GM12878 (cell line): ENCODE results near the gene ANO7. TPM values are rescaled to one million over a fixed set of nuclear protein-coding genes. Genes with fewer than 3 reads are reported as not detected.

Experiments used
- ATAC-seq: fragments of 200-7000 bp; cut with Tn5 transposase; 3 replicates; pipeline ENCODE4 v1.9.1; 2020; ENCODE audit warnings: mild to moderate bottlenecking, moderate library complexity
- BruUV-seq: library from RNA; stranded (reverse); fragments of 400-500 nt; replicated peaks from 2 replicates; lab custom pipeline; 2021; lab: Mats Ljungman, UMichigan
- CTCF ChIA-PET: fragments of 300-600 bp; sonication (Branson Sonifier 250); formaldehyde crosslinking; extraction: SDS; loops from one replicate; lab custom pipeline; 2021; ENCODE audit warnings: inconsistent platforms; lab: Yijun Ruan, JAX
- POLR2A ChIA-PET: fragments of 350-600 bp; formaldehyde crosslinking; extraction: SDS; loops from one replicate; lab custom pipeline; 2021; ENCODE audit warnings: inconsistent platforms; lab: Charles Lee
- RAD21 ChIA-PET: fragments of 300-600 bp; sonication (Branson Sonifier 250); formaldehyde crosslinking; loops from one replicate; lab custom pipeline; 2023; ENCODE audit warnings: antibody characterized with exemption; ENCODE audit not compliant: unreplicated experiment; lab: Charles Lee
- SMC1A ChIA-PET: fragments of 300-600 bp; sonication (Branson Sonifier 250); formaldehyde crosslinking; loops from one replicate; lab custom pipeline; 2023; ENCODE audit not compliant: unreplicated experiment, uncharacterized antibody; lab: Charles Lee
- DNase-seq: peaks from one replicate; pipeline ENCODE4 v3.0.0-alpha.2; 2011; ENCODE audit warnings: low read depth, low spot score
- FAIRE-seq: peaks from 3 replicates; lab custom pipeline; 2011; peaks lifted over from hg19 to GRCh38; lab: Jason Lieb, UNC
- H2AFZ ChIP-seq: 2 replicates; pipeline ENCODE4 v1.6.0; 2011; ENCODE audit warnings: low read depth, low read length, control low read depth; ENCODE audit not compliant: control insufficient read depth
- H3K27ac ChIP-seq: 2 replicates; pipeline ENCODE4 v1.5.1; 2011; ENCODE audit warnings: control low read depth; ENCODE audit not compliant: control insufficient read depth, insufficient read depth
- H3K27me3 ChIP-seq, 2 experiments: replicated peaks in 1 of 2; 2 replicates each; pipeline versions ENCODE4 v1.6.0 to v1.6.1; 2011; ENCODE audit warnings: low read length in 1 of 2; ENCODE audit not compliant: control insufficient read depth in 2 of 2, insufficient read depth in 2 of 2
- H3K36me3 ChIP-seq, 2 experiments: 2 replicates each; pipeline ENCODE4 v1.5.1; 2011; ENCODE audit warnings: low read length in 1 of 2; ENCODE audit not compliant: control insufficient read depth in 2 of 2, insufficient read depth in 2 of 2
- H3K4me1 ChIP-seq: 2 replicates; pipeline ENCODE4 v1.6.1; 2011; ENCODE audit warnings: mild to moderate bottlenecking, low read length, moderate library complexity, mixed read lengths; ENCODE audit not compliant: control insufficient read depth, insufficient read depth
- H3K4me2 ChIP-seq: 2 replicates; pipeline ENCODE4 v1.6.0; 2011; ENCODE audit warnings: control low read depth; ENCODE audit not compliant: control insufficient read depth, insufficient read depth
- H3K4me3 ChIP-seq: fragments of 200-600 bp; sonication (generic); 2 replicates; pipeline ENCODE4 v1.5.1; 2016
- H3K79me2 ChIP-seq: 2 replicates; pipeline ENCODE4 v1.6.0; 2011; ENCODE audit warnings: low read length; ENCODE audit not compliant: control insufficient read depth, insufficient read depth
- H3K9ac ChIP-seq: 2 replicates; pipeline ENCODE4 v1.8.0; 2011; ENCODE audit warnings: low read length, control low read depth, mixed read lengths; ENCODE audit not compliant: control insufficient read depth, insufficient read depth
- H3K9me3 ChIP-seq: replicated peaks from 3 replicates; pipeline ENCODE4 v1.5.1; 2011; ENCODE audit warnings: mild to moderate bottlenecking, low read length; ENCODE audit not compliant: control insufficient read depth, insufficient read depth
- H4K20me1 ChIP-seq: 2 replicates; pipeline ENCODE4 v1.6.0; 2011; ENCODE audit not compliant: control insufficient read depth, insufficient read depth
- ATF3 ChIP-seq: IDR thresholded peaks from 2 replicates; pipeline ENCODE4 v1.6.1; 2011; ENCODE audit warnings: low read depth, mild to moderate bottlenecking, low read length, moderate library complexity, borderline replicate concordance; ENCODE audit errors: extremely low read depth
- CHD4 ChIP-seq: fragments of 200-600 bp; sonication (generic); IDR thresholded peaks from 2 replicates; pipeline ENCODE4 v1.6.1; 2016; ENCODE audit warnings: mild to moderate bottlenecking
- CTCF ChIP-seq, 3 experiments: IDR thresholded peaks in 2 of 3; conservative IDR thresholded peaks in 1 of 3; 2 replicates each; pipeline ENCODE4 v1.5.1; 2011; ENCODE audit warnings: low read depth in 3 of 3, low read length in 3 of 3, mild to moderate bottlenecking in 3 of 3, control low read depth in 2 of 3, moderate library complexity in 2 of 3, inconsistent platforms in 1 of 3, mixed read lengths in 1 of 3; ENCODE audit not compliant: control insufficient read depth in 2 of 3, insufficient read depth in 1 of 3; ENCODE audit errors: extremely low read depth in 1 of 3
- JUNB ChIP-seq: IDR thresholded peaks from 2 replicates; pipeline ENCODE4 v1.6.1; 2016; ENCODE audit warnings: antibody characterized with exemption, mild to moderate bottlenecking
- LARP7 ChIP-seq: fragments of 450-650 bp; IDR thresholded peaks from 2 replicates; pipeline ENCODE4 v1.6.1; 2017; ENCODE audit warnings: mild to moderate bottlenecking
- MEF2B ChIP-seq: fragments of 450-650 bp; IDR thresholded peaks from 2 replicates; pipeline ENCODE4 v1.6.1; 2018; ENCODE audit warnings: mild to moderate bottlenecking, moderate library complexity; ENCODE audit not compliant: partially characterized antibody, poor library complexity, severe bottlenecking
- MLLT1 ChIP-seq: fragments of 450-650 bp; IDR thresholded peaks from 2 replicates; pipeline ENCODE4 v1.6.1; 2016; ENCODE audit warnings: mild to moderate bottlenecking
- POLR2AphosphoS5 ChIP-seq: IDR thresholded peaks from 2 replicates; pipeline ENCODE4 v1.6.1; 2011; ENCODE audit warnings: mild to moderate bottlenecking, low read length, inconsistent platforms
- SIN3A ChIP-seq: IDR thresholded peaks from 2 replicates; pipeline ENCODE4 v1.6.1; 2012; ENCODE audit warnings: low read depth, low read length, improper control_type of control experiment
- SMAD1 ChIP-seq: fragments of 450-650 bp; IDR thresholded peaks from 2 replicates; pipeline ENCODE4 v1.6.1; 2018; ENCODE audit warnings: mild to moderate bottlenecking, low read depth; ENCODE audit not compliant: partially characterized antibody
- SRF ChIP-seq, 2 experiments: IDR thresholded peaks; 2 replicates each; pipeline ENCODE4 v1.6.1; 2011; ENCODE audit warnings: low read depth in 2 of 2, low read length in 2 of 2, mild to moderate bottlenecking in 1 of 2, moderate library complexity in 1 of 2
- ZNF207 ChIP-seq: fragments of 450-650 bp; IDR thresholded peaks from 2 replicates; pipeline ENCODE4 v1.6.1; 2014; ENCODE audit warnings: antibody characterized with exemption, mild to moderate bottlenecking, borderline replicate concordance
- ZNF384 ChIP-seq: IDR thresholded peaks from 2 replicates; pipeline ENCODE4 v1.6.1; 2012; ENCODE audit warnings: low read depth, mild to moderate bottlenecking, low read length, improper control_type of control experiment, borderline replicate concordance
- WGBS: methylation state at CpG from one replicate; pipeline ENCODE4 v1.1.6; 2016; ENCODE audit warnings: low lambda C conversion rate; ENCODE audit not compliant: insufficient replicate concordance, insufficient coverage; ENCODE audit errors: missing lambda C conversion rate; 5-methylcytosine and 5-hydroxymethylcytosine counted together
- in situ Hi-C: fragments of 300-500 bp; cut with MboI; formaldehyde crosslinking; loops from 9 replicates; pipeline ENCODE4 v1.14.3; 2018; ENCODE audit warnings: mixed read lengths
- intact Hi-C: fragments of 100-400 bp; cut with micrococcal nuclease; formaldehyde crosslinking; loops from one replicate; pipeline ENCODE4 v1.14.2; 2022; ENCODE audit not compliant: unreplicated experiment
- polyA plus RNA-seq, 11 experiments: library from polyadenylated mRNA; depleted of rRNA in 4 of 11; unstranded in 6 of 11; stranded (reverse) in 5 of 11; fragments of >200 nt; fragmentation: Nextera tagmentation in 4 of 11; fragmentation: Illumina TruSeq in 1 of 11; extraction: Ambion mirVana in 4 of 11; extraction: Trizol in 1 of 11; gene quantifications; 1 replicate in 1 of 11; 2 replicates in 10 of 11; pipeline versions ENCODE4 v1.2.1 to v1.2.3, GENCODE V29; 2011 to 2016; ENCODE audit warnings: inconsistent platforms in 2 of 11, missing spikeins in 2 of 11, low read depth in 1 of 11
- total RNA-seq, 4 experiments: library from RNA; depleted of rRNA in 3 of 4; stranded (reverse); fragments of >200 nt in 3 of 4; fragmentation: Illumina TruSeq in 1 of 4; extraction: Trizol in 1 of 4; gene quantifications; 2 replicates each; pipeline versions ENCODE4 v1.2.1 to v1.2.3, GENCODE V29; 2013 to 2021

ANO7 gene
- total and polyA plus RNA-seq, 10 of the 15 experiments (the other 5 are each of a cell fraction or from before 2014, with no cell fraction given), result 0.08 to 1.4 (median 0.44) TPM

GRCh38 chr2:241239552-241240202, 51.2 kb downstream of the ANO7 start:
- Histone ChIP-seq H2AFZ (no peak overlapping the region), H3K27ac (no peak overlapping the region), H3K4me1 (no peaks in the 10 kb centered on the region), H3K79me2 (no peaks in the 10 kb centered on the region), H3K9ac (no peak overlapping the region), H3K9me3 (no peaks in the 10 kb centered on the region), H4K20me1 (peaks cover 4% of the 10 kb centered on the region; the same call in 1 of the 2 replicates), H3K27me3 (no peaks in the 10 kb centered on the region), H3K36me3 (peaks cover 48 to 57% of the 10 kb centered on the region in 2 experiments), H3K4me2 (no peak overlapping the region), H3K4me3 (no peak overlapping the region)
- ChIA-PET RAD21 (no interaction called here), POLR2A (no interaction called here), SMC1A (no interaction called here), CTCF (no interaction called here)
- TF ChIP-seq SRF (IDR thresholded peaks at IDR 0.05; ENCODE audit: low read depth in 2 of 2, low read length in 2 of 2), result no peak
- no peak for TF ChIP-seq ZNF207
- no peak for TF ChIP-seq SMAD1
- no peak for TF ChIP-seq MLLT1
- no peak; the same call in 1 of the 2 replicates for TF ChIP-seq POLR2AphosphoS5
- TF ChIP-seq CHD4, result no peak
- TF ChIP-seq JUNB, result no peak
- TF ChIP-seq ZNF384, result no peak
- TF ChIP-seq MEF2B, result no peak
- no peak for TF ChIP-seq LARP7
- TF ChIP-seq CTCF (IDR thresholded peaks at IDR 0.05 in 2 of 3, conservative IDR thresholded peaks at IDR 0.05 in 1 of 3; ENCODE audit: control insufficient read depth in 2 of 3, extremely low read depth in 1 of 3, insufficient read depth in 1 of 3, low read depth in 3 of 3, low read length in 3 of 3), result no peak
- no peak for TF ChIP-seq ATF3
- TF ChIP-seq SIN3A, result no peak
- no TSS peak for BruUV-seq
- WGBS, result 96% methylated on average over 28 of the region's 28 CpGs
- ATAC-seq, result no peak
- no peak for FAIRE-seq
- no peak for DNase-seq
- in situ Hi-C loops (no loop called here), intact Hi-C loops (no loop called here)
